AG10803 (cell line): ENCODE data around the gene PEX6.

Source experiments
- DNase-seq: peaks from one replicate; pipeline ENCODE4 v3.0.0; 2010; ENCODE audit warnings: low read depth
- H3K4me3 ChIP-seq: 2 replicates; pipeline ENCODE4 v1.5.1; 2011; ENCODE audit warnings: mild to moderate bottlenecking, low read length, control low read depth
- TF ChIP-seq, protein P1 (sequence below): conservative IDR thresholded peaks from 2 replicates; pipeline ENCODE4 v1.5.1; 2011; ENCODE audit warnings: mild to moderate bottlenecking, low read length, control low read depth, inconsistent platforms

The PEX6 gene

GRCh38 chr6:42940493-42941045 is 38.4 kb downstream of the PEX6 start:
- TF ChIP-seq, protein P1, sequence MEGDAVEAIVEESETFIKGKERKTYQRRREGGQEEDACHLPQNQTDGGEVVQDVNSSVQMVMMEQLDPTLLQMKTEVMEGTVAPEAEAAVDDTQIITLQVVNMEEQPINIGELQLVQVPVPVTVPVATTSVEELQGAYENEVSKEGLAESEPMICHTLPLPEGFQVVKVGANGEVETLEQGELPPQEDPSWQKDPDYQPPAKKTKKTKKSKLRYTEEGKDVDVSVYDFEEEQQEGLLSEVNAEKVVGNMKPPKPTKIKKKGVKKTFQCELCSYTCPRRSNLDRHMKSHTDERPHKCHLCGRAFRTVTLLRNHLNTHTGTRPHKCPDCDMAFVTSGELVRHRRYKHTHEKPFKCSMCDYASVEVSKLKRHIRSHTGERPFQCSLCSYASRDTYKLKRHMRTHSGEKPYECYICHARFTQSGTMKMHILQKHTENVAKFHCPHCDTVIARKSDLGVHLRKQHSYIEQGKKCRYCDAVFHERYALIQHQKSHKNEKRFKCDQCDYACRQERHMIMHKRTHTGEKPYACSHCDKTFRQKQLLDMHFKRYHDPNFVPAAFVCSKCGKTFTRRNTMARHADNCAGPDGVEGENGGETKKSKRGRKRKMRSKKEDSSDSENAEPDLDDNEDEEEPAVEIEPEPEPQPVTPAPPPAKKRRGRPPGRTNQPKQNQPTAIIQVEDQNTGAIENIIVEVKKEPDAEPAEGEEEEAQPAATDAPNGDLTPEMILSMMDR, result no peak
- DNase-seq, result no peak

GRCh38 chr6:42939810-42940167 is 39.2 kb downstream of the PEX6 start:
- no peak overlapping the region for H3K4me3 ChIP-seq
- DNase-seq, result no peak
- TF ChIP-seq, protein P1, result no peak

More at GRCh38 chr6:42940493-42941045, 38.4 kb downstream of the PEX6 start:
- H3K4me3 ChIP-seq, result no peak overlapping the region

DNA sequence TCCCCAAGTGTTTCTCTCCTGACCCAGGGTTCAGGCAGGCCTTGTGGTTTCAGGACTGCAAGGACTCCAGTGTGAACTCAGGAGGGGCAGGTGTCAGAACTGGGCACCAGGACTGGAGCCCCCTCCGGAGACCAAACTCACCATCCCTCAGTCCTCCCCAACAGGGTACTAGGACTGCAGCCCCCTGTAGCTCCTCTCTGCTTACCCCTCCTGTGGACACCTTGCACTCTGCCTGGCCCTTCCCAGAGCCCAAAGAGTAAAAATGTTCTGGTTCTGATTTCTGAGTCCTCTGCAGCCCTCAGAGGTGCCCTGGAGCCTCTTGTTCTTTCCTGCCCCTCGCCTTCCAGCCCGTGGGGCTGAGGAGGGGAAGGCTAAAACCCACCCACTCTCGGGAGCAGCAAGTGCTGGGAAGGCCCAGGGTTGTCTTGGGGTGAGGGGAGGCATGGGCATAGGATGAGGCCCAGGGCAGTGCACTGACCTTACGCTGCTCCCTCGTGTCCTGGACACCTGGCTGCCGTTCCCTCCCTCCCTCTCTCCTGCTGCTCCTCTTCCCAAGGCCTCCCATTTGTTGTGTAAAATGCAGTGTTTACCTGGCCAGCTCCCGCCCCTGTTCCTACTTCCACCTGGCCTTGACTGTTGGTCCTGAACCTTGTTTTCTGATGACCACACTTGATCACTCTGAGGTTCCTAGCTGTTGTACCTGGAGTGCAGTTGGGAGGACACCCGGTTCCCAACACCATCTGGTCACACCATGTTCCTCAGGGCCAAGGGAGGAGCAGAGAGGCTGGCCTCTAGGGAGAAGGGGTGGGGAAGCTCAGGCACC is 39.8 kb downstream of the PEX6 start:
- TF ChIP-seq, protein P1, result no peak
- H3K4me3 ChIP-seq, result no peak overlapping the region
- no peak for DNase-seq

DNA sequence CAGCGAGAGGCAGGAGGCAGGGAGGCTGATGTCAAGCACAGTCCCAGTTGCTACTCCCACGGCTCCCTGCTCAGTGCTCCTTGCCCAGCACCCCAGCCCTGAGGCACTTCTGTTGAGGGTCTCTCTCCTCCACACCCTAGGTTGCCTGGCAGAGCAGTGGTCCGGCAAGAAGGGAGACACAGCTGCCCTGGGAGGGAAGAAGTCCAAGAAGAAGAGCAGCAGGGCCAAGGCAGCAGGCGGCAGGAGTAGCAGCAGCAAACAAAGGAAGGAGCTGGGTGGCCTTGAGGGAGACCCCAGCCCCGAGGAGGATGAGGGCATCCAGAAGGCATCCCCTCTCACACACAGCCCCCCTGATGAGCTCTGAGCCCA is 40.6 kb downstream of the PEX6 start:
- DNase-seq, result no peak
- H3K4me3 ChIP-seq, result no peak overlapping the region
- TF ChIP-seq, protein P1, result no peak

DNA sequence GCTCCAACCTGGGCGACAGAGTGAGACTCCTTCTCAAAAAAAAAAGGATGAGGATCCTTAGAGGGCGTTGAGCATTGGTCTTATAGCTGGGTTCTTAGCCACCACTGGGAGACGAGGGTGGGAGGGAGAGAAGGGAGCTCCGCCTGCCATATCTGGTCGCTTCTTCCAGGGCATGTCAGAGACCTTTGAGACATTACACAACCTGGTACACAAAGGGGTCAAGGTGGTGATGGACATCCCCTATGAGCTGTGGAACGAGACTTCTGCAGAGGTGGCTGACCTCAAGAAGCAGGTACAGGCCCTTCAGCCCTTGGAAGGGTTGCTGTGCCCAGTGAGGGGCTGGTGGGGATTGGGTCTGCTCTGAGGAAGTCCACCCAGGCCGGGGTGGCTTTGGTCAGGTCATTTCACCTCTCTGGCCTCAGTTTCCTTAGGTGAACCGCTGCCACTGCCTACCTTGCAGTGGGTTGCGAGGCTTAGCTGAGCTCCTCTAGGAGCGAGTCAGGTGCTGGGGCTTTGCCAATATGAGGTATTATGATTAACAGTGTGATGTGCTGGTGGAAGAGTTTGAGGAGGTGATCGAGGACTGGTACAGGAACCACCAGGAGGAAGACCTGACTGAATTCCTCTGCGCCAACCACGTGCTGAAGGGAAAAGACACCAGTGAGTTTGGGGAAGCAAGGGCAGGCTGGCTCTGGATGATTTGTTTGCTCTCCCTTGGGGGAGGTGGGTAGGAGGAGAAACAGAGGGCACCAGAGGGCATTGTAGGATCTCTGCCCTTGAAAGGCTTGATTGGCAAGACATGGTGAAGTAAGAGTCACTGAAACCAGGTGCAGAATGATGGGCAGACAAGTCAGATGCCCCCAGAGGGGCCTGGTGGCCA is 41.2 kb downstream of the PEX6 start:
- TF ChIP-seq, protein P1, result no peak
- DNase-seq, result no peak
- no peak overlapping the region for H3K4me3 ChIP-seq

GRCh38 chr6:42936398-42936797 is 42.6 kb downstream of the PEX6 start:
- no peak overlapping the region for H3K4me3 ChIP-seq
- TF ChIP-seq, protein P1, result no peak
- DNase-seq, result no peak
